HepG2 (cell line): Measurements from ENCODE around the gene SLC9A9.

Source experiments
- DBP ChIP-seq: sonication (generic); formaldehyde crosslinking; IDR thresholded peaks from 2 replicates; pipeline ENCODE4 v1.4.0; 2020; ENCODE audit warnings: missing genetic modification reagents; ENCODE audit errors: not compliant biosample characterization
- FOXM1 ChIP-seq: sonication (generic); formaldehyde crosslinking; IDR thresholded peaks from 2 replicates; pipeline ENCODE4 v1.5.0; 2020; ENCODE audit warnings: missing genetic modification reagents
- FUBP1 ChIP-seq: sonication (generic); formaldehyde crosslinking; IDR thresholded peaks from 2 replicates; pipeline ENCODE4 v1.5.1; 2020; ENCODE audit warnings: missing genetic modification reagents, mild to moderate bottlenecking, borderline replicate concordance
- PBX3 ChIP-seq: sonication (generic); formaldehyde crosslinking; IDR thresholded peaks from 2 replicates; pipeline ENCODE4 v1.8.1; 2023; ENCODE audit warnings: missing genetic modification reagents, inconsistent platforms, borderline replicate concordance
- POLR2A ChIP-seq, 2 experiments: IDR thresholded peaks; 2 replicates each; pipeline ENCODE4 v1.6.1; 2011; ENCODE audit warnings: low read depth in 2 of 2, low read length in 2 of 2, mild to moderate bottlenecking in 1 of 2, moderate library complexity in 1 of 2; ENCODE audit not compliant: insufficient read depth in 1 of 2
- ZNF205 ChIP-seq: IDR thresholded peaks from 2 replicates; pipeline ENCODE4 v1.6.1; 2018; ENCODE audit warnings: missing biosample characterization, missing genetic modification reagents
- ZNF329 ChIP-seq: sonication (generic); formaldehyde crosslinking; IDR thresholded peaks from 2 replicates; pipeline ENCODE4 v1.9.0; 2021; ENCODE audit warnings: low read depth, mild to moderate bottlenecking, missing genetic modification reagents
- ZNF331 ChIP-seq: sonication (generic); formaldehyde crosslinking; IDR thresholded peaks from 2 replicates; pipeline ENCODE4 v1.4.0; 2020; ENCODE audit warnings: missing genetic modification reagents

- no peak for TF ChIP-seq ZNF331 (CRISPR knock-in tag)
- no peak for TF ChIP-seq FUBP1 (CRISPR knock-in tag)
- no peak for TF ChIP-seq FOXM1 (CRISPR knock-in tag)
- TF ChIP-seq DBP (CRISPR knock-in tag): no peak
- TF ChIP-seq POLR2A (IDR thresholded peaks at IDR 0.05; ENCODE audit: insufficient read depth in 1 of 2, low read depth in 2 of 2, low read length in 2 of 2): no peak
- TF ChIP-seq PBX3 (CRISPR knock-in tag): no peak
- TF ChIP-seq ZNF205 (CRISPR knock-in tag): no peak
- TF ChIP-seq ZNF329 (CRISPR knock-in tag): no peak
Observed at GRCh38 chr3:143234526-143234925, 613.7 kb downstream of the SLC9A9 start.
